ENCODE data around the gene SLC22A23.
A peak's percentile ranks its signal among the peaks of the same experiment; 100 is the strongest.

SLC22A23 gene

GRCh38 chr6:3351829-3352524 lies 104.9 kb downstream of the SLC22A23 start:
- no peak for DNase-seq (ENCODE audit: low spot score)

DNA sequence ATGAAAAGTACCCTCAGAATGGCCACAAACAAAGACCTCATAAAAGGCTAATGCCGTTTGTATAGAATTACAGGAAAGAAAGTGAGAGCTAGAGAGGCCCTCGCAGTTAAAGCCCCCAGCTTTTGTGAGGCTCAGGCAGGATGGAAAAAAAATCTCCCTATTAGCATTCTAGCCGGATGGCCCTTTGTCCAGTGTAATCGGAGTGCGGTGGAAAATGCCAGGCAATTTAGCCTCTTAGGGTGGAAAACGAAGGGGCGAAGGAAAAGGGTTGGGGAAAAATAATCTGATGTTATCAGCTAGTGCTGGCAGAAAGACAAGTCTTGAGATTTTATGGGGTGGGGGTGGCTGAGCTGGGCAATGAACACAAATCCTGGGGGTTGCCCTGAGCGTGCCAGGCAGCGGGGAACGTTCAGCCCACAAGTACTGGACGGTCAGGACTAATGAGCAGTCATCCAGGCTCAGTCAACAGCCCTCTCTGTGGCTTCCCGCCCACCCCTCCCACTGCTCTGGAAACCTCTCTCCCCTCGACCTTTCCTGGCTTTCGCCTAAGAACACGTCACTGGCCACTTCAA lies 105.7 kb downstream of the SLC22A23 start:
- peak; percentile 68 for DNase-seq (ENCODE audit: low spot score)

- no peak for DNase-seq (ENCODE audit: low spot score)
Observed at GRCh38 chr6:3350252-3350796, 106.5 kb downstream of the SLC22A23 start.

GRCh38 chr6:3349388-3350251 lies 107.2 kb downstream of the SLC22A23 start:
- no peak for DNase-seq (ENCODE audit: low spot score)

DNA sequence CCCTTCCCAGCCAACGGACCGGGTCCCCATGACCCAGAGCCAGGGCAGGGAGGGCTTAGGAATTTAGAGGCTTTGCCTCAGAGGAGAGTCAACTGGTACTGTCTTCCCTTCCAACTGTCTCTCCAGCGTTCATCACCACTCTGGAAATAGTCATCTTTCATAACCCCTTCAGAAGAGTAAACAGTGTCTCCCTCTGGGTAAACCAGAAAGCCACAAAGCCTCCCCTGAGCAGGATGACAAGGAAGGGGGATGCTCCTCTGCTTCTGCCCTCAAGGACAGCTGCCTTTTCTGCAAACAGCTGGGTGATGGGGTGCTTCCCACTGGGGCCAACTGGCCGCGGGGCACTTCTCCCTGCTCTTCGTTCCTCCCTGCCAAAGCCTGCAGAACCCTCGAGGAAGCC lies 108.0 kb downstream of the SLC22A23 start:
- no peak for DNase-seq (ENCODE audit: low spot score)

DNA sequence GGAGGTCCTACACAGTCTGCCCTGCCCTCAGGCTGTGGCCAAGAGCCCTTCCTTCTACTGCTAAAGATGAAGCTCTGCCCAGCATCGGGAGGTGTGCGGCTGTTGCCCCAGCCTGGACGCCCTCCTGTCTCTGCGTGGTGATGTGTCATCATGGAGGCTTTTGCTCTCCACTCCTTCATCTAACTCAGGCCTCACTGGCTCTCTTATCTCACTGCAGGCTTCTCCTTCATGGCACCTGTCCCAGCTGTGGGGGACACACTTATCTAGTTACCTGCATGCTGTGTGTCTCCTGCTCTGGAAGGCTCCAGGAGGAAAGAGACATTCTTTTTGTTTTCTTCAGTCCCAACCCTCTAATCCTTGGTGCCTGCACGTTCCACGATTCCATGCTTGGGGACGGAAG lies 109.0 kb downstream of the SLC22A23 start:
- DNase-seq (ENCODE audit: low spot score): no peak

GRCh38 chr6:3347247-3347646 lies 109.6 kb downstream of the SLC22A23 start:
- DNase-seq (ENCODE audit: low spot score): no peak

DNA sequence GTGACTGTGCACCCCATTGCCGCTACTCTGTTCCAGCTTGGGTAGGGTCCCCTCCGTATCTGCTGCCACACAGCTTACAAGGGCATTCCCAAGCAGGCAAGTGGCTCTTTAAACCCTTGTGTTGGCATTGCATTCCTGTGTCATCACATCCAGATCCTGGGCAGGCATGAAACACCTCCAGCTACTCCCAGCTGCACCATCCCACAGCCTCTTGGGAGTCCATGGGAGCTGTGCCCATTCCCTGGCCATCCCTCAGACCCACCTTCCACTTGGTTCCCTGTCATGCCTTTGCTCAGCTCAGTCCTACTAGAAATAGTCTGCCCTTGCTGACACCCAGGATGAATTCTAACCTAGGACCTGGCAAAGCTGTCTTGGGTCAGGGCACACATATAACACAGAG lies 110.4 kb downstream of the SLC22A23 start:
- no peak for DNase-seq (ENCODE audit: low spot score)

DNA sequence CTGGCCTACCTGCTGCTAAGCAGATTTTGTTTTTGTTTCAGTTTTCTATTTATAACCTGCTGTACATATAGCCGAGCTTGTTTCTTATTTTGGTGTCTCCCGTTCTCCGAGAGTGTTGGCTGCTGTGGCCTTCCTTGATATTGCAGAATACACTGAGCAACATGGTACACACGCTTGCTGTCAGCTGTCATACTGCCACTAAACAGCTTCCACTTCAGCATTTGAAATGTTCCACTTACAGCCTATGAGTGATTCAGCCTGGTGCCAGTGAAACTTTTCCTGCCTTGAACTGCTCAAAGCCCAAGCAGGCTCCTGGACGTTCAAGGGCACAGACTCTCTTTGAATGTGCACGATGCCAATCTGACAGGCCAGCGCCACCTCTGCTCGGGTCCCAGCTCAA lies 111.0 kb downstream of the SLC22A23 start:
- no peak for DNase-seq (ENCODE audit: low spot score)

- no peak for DNase-seq (ENCODE audit: low spot score)
Observed at GRCh38 chr6:3343089-3343883, 113.6 kb downstream of the SLC22A23 start.

GRCh38 chr6:3341467-3341866 lies 115.4 kb downstream of the SLC22A23 start:
- peak; percentile 70 for DNase-seq (ENCODE audit: low spot score)

DNA sequence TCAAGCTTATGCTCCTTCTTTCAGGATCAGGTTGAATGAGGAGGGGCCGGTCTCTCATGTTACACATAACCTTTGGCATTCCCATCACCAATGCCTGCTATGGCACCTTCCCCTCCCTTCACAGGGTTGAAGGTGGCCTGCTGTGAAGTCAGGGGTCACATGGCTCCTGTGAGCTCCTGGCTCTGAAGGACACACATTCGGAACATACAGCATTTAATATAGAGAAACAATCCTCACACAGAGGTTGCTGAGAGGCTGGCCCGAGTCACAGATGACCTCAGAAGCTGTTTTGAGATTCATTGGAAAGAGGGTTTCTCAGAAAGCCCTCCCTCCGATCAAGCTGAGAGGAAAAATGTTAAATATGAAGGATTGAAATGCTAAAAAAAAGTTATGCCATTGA lies 116.0 kb downstream of the SLC22A23 start:
- DNase-seq (ENCODE audit: low spot score): no peak

GRCh38 chr6:3340358-3340802 lies 116.5 kb downstream of the SLC22A23 start:
- no peak for DNase-seq (ENCODE audit: low spot score)

DNA sequence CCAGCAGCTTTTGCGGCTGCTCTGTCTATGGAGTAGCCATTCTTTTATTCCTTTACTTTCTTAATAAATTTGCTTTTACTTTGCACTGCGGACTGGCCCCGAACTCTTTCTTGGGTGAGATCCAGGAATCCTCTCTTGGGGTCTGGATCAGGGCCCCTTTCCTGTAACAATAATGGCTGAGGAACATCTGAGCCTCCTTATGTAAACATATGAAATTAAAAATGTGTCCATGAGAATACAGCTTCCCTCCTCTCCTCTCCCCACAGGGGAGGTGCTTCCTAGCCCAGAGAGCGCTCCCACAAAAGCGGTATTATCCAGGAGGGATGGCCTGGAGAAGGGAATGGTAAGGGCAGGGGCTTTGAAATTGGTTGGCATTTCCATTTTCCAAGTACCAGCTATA lies 117.0 kb downstream of the SLC22A23 start:
- DNase-seq (ENCODE audit: low spot score): no peak

- no peak for DNase-seq (ENCODE audit: low spot score)
Observed at GRCh38 chr6:3337521-3338350, 119.1 kb downstream of the SLC22A23 start.

DNA sequence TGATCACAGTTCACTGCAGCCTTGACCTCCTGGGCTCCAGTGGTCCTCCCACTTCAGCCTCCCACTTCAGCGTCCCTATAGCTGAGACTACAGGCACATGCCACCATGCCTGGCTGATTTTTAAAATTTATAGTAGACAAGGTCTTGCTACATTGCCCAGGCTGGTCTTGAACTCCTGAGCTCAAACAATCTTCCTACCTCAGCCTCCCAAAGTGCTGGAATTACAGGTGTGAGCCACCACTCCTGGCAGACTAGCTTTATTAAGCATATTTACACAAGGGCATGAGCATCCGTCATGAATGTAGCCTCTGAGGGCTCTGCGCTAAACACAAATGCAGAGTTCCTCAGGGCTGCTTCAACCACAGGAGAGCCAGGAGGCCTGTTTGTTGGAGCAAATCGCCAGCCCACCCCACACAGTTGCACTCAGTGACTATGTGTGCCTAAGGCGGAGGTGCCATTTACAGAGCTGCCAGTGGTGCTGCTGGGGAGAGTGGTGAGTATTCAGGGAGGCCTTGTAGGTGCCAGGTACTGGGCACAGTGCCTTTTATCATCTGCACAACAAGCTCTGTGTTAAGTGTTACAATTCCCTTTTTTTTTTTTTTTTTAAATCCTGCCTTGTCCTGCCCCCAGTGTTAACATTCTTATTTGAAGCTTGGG lies 119.9 kb downstream of the SLC22A23 start:
- no peak for DNase-seq (ENCODE audit: low spot score)

- DNase-seq (ENCODE audit: low spot score): no peak
Observed at GRCh38 chr6:3336066-3336786, 120.6 kb downstream of the SLC22A23 start.

DNA sequence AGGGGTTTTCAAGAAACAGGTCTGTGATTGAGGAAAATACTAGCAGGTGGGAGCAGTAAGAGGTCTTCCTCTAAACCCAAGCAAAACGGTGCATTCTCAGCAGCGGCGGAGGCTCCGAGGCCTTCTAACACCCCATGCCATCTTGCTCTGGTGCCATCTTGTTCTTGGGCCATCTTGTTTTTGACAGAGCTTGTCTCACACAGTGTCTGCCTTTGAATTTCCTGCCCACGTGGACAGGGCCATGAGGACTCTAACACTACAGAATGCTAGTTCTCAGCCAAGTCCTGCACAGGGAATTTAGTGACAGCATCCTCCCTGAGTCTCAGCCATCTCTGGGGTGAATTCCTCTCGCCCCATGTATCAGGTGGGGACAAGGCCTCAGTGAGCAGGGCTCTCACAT lies 121.7 kb downstream of the SLC22A23 start:
- DNase-seq (ENCODE audit: low spot score): no peak

GRCh38 chr6:3334555-3334954 lies 122.3 kb downstream of the SLC22A23 start:
- no peak for DNase-seq (ENCODE audit: low spot score)

DNA sequence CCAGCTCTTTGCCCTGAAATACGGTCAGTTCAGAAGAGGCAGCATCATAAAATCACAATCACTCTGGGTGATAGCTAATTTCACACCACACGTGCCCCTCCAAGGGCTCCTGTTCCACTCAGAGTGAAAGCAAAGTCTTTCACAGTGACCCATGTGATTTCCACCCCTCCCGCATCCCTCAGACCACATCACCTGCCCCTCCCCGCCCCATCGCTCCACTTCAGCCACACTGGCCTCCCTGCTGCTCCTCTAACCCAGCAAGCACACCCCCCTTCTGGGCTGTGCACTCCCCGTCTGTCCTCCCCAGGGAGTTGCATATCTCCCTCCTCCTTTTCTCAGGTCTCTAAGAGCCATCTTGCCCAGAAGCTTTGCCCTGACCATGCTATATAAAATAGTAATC lies 123.6 kb downstream of the SLC22A23 start:
- no peak for DNase-seq (ENCODE audit: low spot score)

Measured in globus pallidus (tissue), 1 donor.